ENCODE measurements around the gene MTMR2.

GRCh38 chr11:95917193-95918036 lies 6.5 kb downstream of the MTMR2 start:
- TF ChIP-seq CHD2 (IDR thresholded peaks at IDR 0.05; ENCODE audit: low read length, partially characterized antibody) (no peak), EHMT2 (IDR thresholded peaks at IDR 0.05; ENCODE audit: low read depth) (no peak), RAD21 (conservative IDR thresholded peaks at IDR 0.05 in 1 of 2, IDR thresholded peaks at IDR 0.05 in 1 of 2) (no peak), CTCF (IDR thresholded peaks at IDR 0.05) (no peak), USF2 (IDR thresholded peaks at IDR 0.05) (no peak), POLR2A (IDR thresholded peaks at IDR 0.05; ENCODE audit: low read length) (no peak), MYC (IDR thresholded peaks at IDR 0.05; ENCODE audit: borderline replicate concordance, low read length) (no peak), ZNF302 (CRISPR knock-in tag; IDR thresholded peaks at IDR 0.05) (no peak)
